Hepatocyte (in vitro differentiated cells): ENCODE data around the gene CARD10.

ENCODE experiments used
- EZH2 ChIP-seq: fragments of 200-600 bp; sonication (generic); IDR thresholded peaks from 2 replicates; pipeline ENCODE4 v1.6.1; 2016; ENCODE audit warnings: antibody characterized with exemption, mild to moderate bottlenecking, borderline replicate concordance
- EZH2phosphoT487 ChIP-seq: fragments of 200-600 bp; sonication (generic); IDR thresholded peaks from one replicate; pipeline ENCODE4 v1.6.1; 2018; ENCODE audit warnings: antibody characterized with exemption, mild to moderate bottlenecking, low read depth, moderate library complexity; ENCODE audit not compliant: unreplicated experiment, severe bottlenecking
- TF ChIP-seq, protein P1 (sequence below): fragments of 200-600 bp; sonication (generic); IDR thresholded peaks from 2 replicates; pipeline ENCODE4 v1.5.1; 2016; ENCODE audit warnings: antibody characterized with exemption, mild to moderate bottlenecking; ENCODE audit not compliant: poor library complexity

DNA sequence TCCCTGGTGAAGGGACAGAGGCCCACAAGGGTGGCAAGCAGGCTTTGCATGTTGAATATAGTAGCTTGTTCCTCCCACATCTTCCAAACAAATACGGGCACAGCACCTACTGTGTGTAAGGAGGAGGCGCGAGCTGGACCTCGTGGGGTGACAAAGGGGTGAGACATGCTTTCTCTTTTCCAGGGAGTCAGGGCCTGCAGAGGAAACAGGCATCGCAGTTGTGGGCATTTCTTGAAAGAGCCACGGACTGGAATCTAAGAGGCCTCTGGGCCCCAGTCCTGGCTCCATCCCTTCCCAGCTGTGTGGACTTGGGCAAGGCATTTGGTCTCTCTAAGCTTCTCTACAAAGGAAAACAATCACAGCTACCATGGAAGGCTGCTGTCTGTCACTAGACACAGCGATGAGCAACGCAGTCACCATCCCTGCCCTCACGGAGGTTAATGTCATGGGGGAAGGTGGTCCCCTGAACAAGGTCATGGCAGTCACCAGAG is 28.1 kb upstream of the CARD10 start:
- TF ChIP-seq, protein P1, sequence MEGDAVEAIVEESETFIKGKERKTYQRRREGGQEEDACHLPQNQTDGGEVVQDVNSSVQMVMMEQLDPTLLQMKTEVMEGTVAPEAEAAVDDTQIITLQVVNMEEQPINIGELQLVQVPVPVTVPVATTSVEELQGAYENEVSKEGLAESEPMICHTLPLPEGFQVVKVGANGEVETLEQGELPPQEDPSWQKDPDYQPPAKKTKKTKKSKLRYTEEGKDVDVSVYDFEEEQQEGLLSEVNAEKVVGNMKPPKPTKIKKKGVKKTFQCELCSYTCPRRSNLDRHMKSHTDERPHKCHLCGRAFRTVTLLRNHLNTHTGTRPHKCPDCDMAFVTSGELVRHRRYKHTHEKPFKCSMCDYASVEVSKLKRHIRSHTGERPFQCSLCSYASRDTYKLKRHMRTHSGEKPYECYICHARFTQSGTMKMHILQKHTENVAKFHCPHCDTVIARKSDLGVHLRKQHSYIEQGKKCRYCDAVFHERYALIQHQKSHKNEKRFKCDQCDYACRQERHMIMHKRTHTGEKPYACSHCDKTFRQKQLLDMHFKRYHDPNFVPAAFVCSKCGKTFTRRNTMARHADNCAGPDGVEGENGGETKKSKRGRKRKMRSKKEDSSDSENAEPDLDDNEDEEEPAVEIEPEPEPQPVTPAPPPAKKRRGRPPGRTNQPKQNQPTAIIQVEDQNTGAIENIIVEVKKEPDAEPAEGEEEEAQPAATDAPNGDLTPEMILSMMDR, result no peak
- TF ChIP-seq EZH2 (no peak), EZH2phosphoT487 (no peak)
